Measurements from ENCODE around the gene POLR3H.
A peak's percentile ranks its signal among the peaks of the same experiment; 100 is the strongest.

POLR3H gene

GRCh38 chr22:41578818-41579217, 34.5 kb upstream of the POLR3H start:
- no peak overlapping the region for H3K27ac ChIP-seq (ENCODE audit: low read depth, low read length)
- H3K9me2 ChIP-seq (replicated peaks; ENCODE audit: control insufficient read depth, low read length) = no peaks in the 10 kb centered on the region
- H3K9me3 ChIP-seq (ENCODE audit: control insufficient read depth, insufficient read depth, low read length) = no peaks in the 10 kb centered on the region
- H4K20me1 ChIP-seq (ENCODE audit: control insufficient read depth, insufficient read depth, low read depth, low read length) = no peaks in the 10 kb centered on the region
- no peak overlapping the region for H3K4me3 ChIP-seq (ENCODE audit: low read length)
- no peaks in the 10 kb centered on the region for H3F3A ChIP-seq (ENCODE audit: control insufficient read depth, insufficient read depth)
- TF ChIP-seq EZH2phosphoT487 (IDR thresholded peaks at IDR 0.05; ENCODE audit: borderline replicate concordance, low read length) = no peak
- TF ChIP-seq, protein P1, sequence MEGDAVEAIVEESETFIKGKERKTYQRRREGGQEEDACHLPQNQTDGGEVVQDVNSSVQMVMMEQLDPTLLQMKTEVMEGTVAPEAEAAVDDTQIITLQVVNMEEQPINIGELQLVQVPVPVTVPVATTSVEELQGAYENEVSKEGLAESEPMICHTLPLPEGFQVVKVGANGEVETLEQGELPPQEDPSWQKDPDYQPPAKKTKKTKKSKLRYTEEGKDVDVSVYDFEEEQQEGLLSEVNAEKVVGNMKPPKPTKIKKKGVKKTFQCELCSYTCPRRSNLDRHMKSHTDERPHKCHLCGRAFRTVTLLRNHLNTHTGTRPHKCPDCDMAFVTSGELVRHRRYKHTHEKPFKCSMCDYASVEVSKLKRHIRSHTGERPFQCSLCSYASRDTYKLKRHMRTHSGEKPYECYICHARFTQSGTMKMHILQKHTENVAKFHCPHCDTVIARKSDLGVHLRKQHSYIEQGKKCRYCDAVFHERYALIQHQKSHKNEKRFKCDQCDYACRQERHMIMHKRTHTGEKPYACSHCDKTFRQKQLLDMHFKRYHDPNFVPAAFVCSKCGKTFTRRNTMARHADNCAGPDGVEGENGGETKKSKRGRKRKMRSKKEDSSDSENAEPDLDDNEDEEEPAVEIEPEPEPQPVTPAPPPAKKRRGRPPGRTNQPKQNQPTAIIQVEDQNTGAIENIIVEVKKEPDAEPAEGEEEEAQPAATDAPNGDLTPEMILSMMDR (IDR thresholded peaks at IDR 0.05; ENCODE audit: low read depth, low read length, poor library complexity, severe bottlenecking) = no peak
- no peak overlapping the region for H3K4me2 ChIP-seq (ENCODE audit: low read length)
- no peaks in the 10 kb centered on the region for H3K36me3 ChIP-seq (ENCODE audit: control insufficient read depth, low read length)
- H3K79me2 ChIP-seq (ENCODE audit: control insufficient read depth, low read length) = no peaks in the 10 kb centered on the region
- H3K4me1 ChIP-seq (ENCODE audit: control insufficient read depth, low read length) = no peaks in the 10 kb centered on the region
- H3K27me3 ChIP-seq (ENCODE audit: control insufficient read depth, low read length) = no peaks in the 10 kb centered on the region

- H3K9me3 ChIP-seq (ENCODE audit: control insufficient read depth, insufficient read depth, low read length) = no peaks in the 10 kb centered on the region
- H3F3A ChIP-seq (ENCODE audit: control insufficient read depth, insufficient read depth) = no peaks in the 10 kb centered on the region
- no peaks in the 10 kb centered on the region for H3K4me1 ChIP-seq (ENCODE audit: control insufficient read depth, low read length)
- no peak overlapping the region for H3K27ac ChIP-seq (ENCODE audit: low read depth, low read length)
- no peaks in the 10 kb centered on the region for H3K9me2 ChIP-seq (replicated peaks; ENCODE audit: control insufficient read depth, low read length)
- no peaks in the 10 kb centered on the region for H3K27me3 ChIP-seq (ENCODE audit: control insufficient read depth, low read length)
- no peaks in the 10 kb centered on the region for H4K20me1 ChIP-seq (ENCODE audit: control insufficient read depth, insufficient read depth, low read depth, low read length)
- no peak overlapping the region for H3K4me2 ChIP-seq (ENCODE audit: low read length)
- no peaks in the 10 kb centered on the region for H3K79me2 ChIP-seq (ENCODE audit: control insufficient read depth, low read length)
- no peaks in the 10 kb centered on the region for H3K36me3 ChIP-seq (ENCODE audit: control insufficient read depth, low read length)
- TF ChIP-seq, protein P1 (IDR thresholded peaks at IDR 0.05; ENCODE audit: low read depth, low read length, poor library complexity, severe bottlenecking) = no peak
- TF ChIP-seq EZH2phosphoT487 (IDR thresholded peaks at IDR 0.05; ENCODE audit: borderline replicate concordance, low read length) = no peak
- H3K4me3 ChIP-seq (ENCODE audit: low read length) = no peak overlapping the region
Observed at GRCh38 chr22:41578114-41578513, 33.8 kb upstream of the POLR3H start.

DNA sequence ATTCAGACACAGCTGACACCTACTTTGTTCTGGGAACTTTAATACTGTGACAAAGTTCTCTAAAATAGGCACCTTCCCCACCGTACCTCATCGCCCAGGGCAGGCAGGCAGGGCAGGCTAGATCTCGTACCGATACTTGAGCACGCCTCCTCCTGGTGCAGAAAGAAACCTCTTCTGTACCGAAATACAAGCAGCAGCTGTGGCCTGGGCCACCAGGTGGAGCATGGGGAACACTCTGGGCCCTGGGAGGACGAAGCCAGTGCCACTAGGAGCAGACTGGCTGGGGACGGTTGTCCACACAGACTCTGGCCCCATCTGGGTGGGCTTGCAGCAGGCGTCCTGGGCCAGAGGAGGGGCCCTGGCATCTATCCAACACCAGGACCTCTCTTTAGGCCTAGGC, 32.6 kb upstream of the POLR3H start:
- no peak overlapping the region for H3K27ac ChIP-seq (ENCODE audit: low read depth, low read length)
- no peaks in the 10 kb centered on the region for H3K9me2 ChIP-seq (replicated peaks; ENCODE audit: control insufficient read depth, low read length)
- no peak for TF ChIP-seq EZH2phosphoT487 (IDR thresholded peaks at IDR 0.05; ENCODE audit: borderline replicate concordance, low read length)
- TF ChIP-seq, protein P1 (IDR thresholded peaks at IDR 0.05; ENCODE audit: low read depth, low read length, poor library complexity, severe bottlenecking) = peak; percentile 69
- H3F3A ChIP-seq (ENCODE audit: control insufficient read depth, insufficient read depth) = no peaks in the 10 kb centered on the region
- no peaks in the 10 kb centered on the region for H3K36me3 ChIP-seq (ENCODE audit: control insufficient read depth, low read length)
- H4K20me1 ChIP-seq (ENCODE audit: control insufficient read depth, insufficient read depth, low read depth, low read length) = no peaks in the 10 kb centered on the region
- H3K79me2 ChIP-seq (ENCODE audit: control insufficient read depth, low read length) = no peaks in the 10 kb centered on the region
- no peaks in the 10 kb centered on the region for H3K27me3 ChIP-seq (ENCODE audit: control insufficient read depth, low read length)
- H3K4me1 ChIP-seq (ENCODE audit: control insufficient read depth, low read length) = no peaks in the 10 kb centered on the region
- no peak overlapping the region for H3K4me3 ChIP-seq (ENCODE audit: low read length)
- H3K4me2 ChIP-seq (ENCODE audit: low read length) = no peak overlapping the region
- no peaks in the 10 kb centered on the region for H3K9me3 ChIP-seq (ENCODE audit: control insufficient read depth, insufficient read depth, low read length)

DNA sequence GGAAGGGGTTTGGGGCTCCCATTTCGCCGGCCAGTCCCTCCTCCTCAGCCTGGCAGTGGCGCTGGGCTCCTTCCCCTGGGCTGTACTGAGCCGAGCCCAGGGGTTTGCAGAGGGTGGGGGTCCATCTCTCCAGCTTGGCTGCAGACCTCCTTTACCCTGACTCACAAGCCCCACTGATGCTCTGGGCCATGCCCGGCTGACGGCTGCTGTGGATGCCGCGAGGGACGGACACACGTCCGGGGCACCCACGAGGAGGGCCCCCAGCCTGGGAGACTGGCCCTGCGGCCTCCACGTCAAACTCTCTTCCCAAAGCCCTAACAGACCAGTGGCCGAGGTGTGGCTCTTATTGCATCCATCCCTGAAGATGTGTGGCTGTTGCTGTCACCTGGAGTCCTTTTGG, 31.3 kb upstream of the POLR3H start:
- no peaks in the 10 kb centered on the region for H3K9me3 ChIP-seq (ENCODE audit: control insufficient read depth, insufficient read depth, low read length)
- no peaks in the 10 kb centered on the region for H3K4me1 ChIP-seq (ENCODE audit: control insufficient read depth, low read length)
- H4K20me1 ChIP-seq (ENCODE audit: control insufficient read depth, insufficient read depth, low read depth, low read length) = no peaks in the 10 kb centered on the region
- H3K36me3 ChIP-seq (ENCODE audit: control insufficient read depth, low read length) = no peaks in the 10 kb centered on the region
- H3K27ac ChIP-seq (ENCODE audit: low read depth, low read length) = no peak overlapping the region
- no peak for TF ChIP-seq EZH2phosphoT487 (IDR thresholded peaks at IDR 0.05; ENCODE audit: borderline replicate concordance, low read length)
- TF ChIP-seq, protein P1 (IDR thresholded peaks at IDR 0.05; ENCODE audit: low read depth, low read length, poor library complexity, severe bottlenecking) = no peak
- H3F3A ChIP-seq (ENCODE audit: control insufficient read depth, insufficient read depth) = no peaks in the 10 kb centered on the region
- no peaks in the 10 kb centered on the region for H3K79me2 ChIP-seq (ENCODE audit: control insufficient read depth, low read length)
- H3K9me2 ChIP-seq (replicated peaks; ENCODE audit: control insufficient read depth, low read length) = no peaks in the 10 kb centered on the region
- H3K27me3 ChIP-seq (ENCODE audit: control insufficient read depth, low read length) = no peaks in the 10 kb centered on the region
- H3K4me3 ChIP-seq (ENCODE audit: low read length) = no peak overlapping the region
- H3K4me2 ChIP-seq (ENCODE audit: low read length) = no peak overlapping the region
